RWPE2 (cell line): ENCODE results near the gene PPM1H.
"Not testable (repeated sequence)": the region's sequence is repeated elsewhere in the genome, so short reads cannot be mapped to it uniquely, and the experiment has no call there.

Experiments used
- ATAC-seq: fragments of 200-7000 bp; cut with Tn5 transposase; 3 replicates; pipeline ENCODE4 v1.9.1; 2021; ENCODE audit warnings: low read depth
- DNase-seq: peaks from one replicate; pipeline ENCODE4 v3.0.0-alpha.2; 2020; ENCODE audit warnings: low spot score
- H3K27ac ChIP-seq: fragments of 450-650 bp; 2 replicates; pipeline ENCODE4 v1.5.1; 2017; ENCODE audit warnings: mild to moderate bottlenecking; ENCODE audit not compliant: poor library complexity, severe bottlenecking
- H3K27me3 ChIP-seq: fragments of 250-450 bp; sonication (Bioruptor Pico); 2 replicates; pipeline ENCODE4 v1.5.1; 2021; ENCODE audit warnings: mild to moderate bottlenecking, moderate library complexity; ENCODE audit not compliant: insufficient read depth, poor library complexity, severe bottlenecking
- H3K36me3 ChIP-seq: fragments of 250-450 bp; sonication (Bioruptor Pico); 2 replicates; pipeline ENCODE4 v1.5.1; 2020; ENCODE audit warnings: low read depth, mild to moderate bottlenecking, moderate library complexity
- H3K4me1 ChIP-seq: fragments of 250-450 bp; sonication (Bioruptor Pico); 2 replicates; pipeline ENCODE4 v1.5.1; 2021; ENCODE audit warnings: mild to moderate bottlenecking, moderate library complexity; ENCODE audit not compliant: insufficient read depth, poor library complexity, severe bottlenecking
- H3K4me3 ChIP-seq: fragments of 250-450 bp; sonication (Bioruptor Pico); 2 replicates; pipeline ENCODE4 v1.5.1; 2021; ENCODE audit warnings: mild to moderate bottlenecking, moderate library complexity; ENCODE audit not compliant: severe bottlenecking
- H3K9me3 ChIP-seq: fragments of 250-450 bp; sonication (Bioruptor Pico); 2 replicates; pipeline ENCODE4 v1.5.1; 2021; ENCODE audit warnings: mild to moderate bottlenecking, moderate library complexity; ENCODE audit not compliant: severe bottlenecking
- CTCF ChIP-seq: fragments of 450-650 bp; IDR thresholded peaks from one replicate; pipeline ENCODE4 v1.5.1; 2017; ENCODE audit warnings: mild to moderate bottlenecking, moderate library complexity; ENCODE audit not compliant: poor library complexity, severe bottlenecking

Gene PPM1H

GRCh38 chr12:62966990-62967506 lies 32.1 kb upstream of the PPM1H start:
- no peaks in the 10 kb centered on the region for H3K4me1 ChIP-seq
- ATAC-seq (no peak), DNase-seq (no peak)
- H3K9me3 ChIP-seq = no peaks in the 10 kb centered on the region
- H3K27ac ChIP-seq = no peak overlapping the region
- H3K4me3 ChIP-seq = no peak overlapping the region
- TF ChIP-seq CTCF = no peak
- peaks cover 2% of the 10 kb centered on the region for H3K27me3 ChIP-seq
- H3K36me3 ChIP-seq = no peaks in the 10 kb centered on the region

- H3K9me3 ChIP-seq, H3K4me3 ChIP-seq, H3K36me3 ChIP-seq, H3K4me1 ChIP-seq, H3K27me3 ChIP-seq, DNase-seq, H3K27ac ChIP-seq: not testable (repeated sequence)
- peak; percentile 89 for ATAC-seq
Observed at GRCh38 chr12:62966446-62966989, 31.6 kb upstream of the PPM1H start.

GRCh38 chr12:62965700-62966099 lies 30.8 kb upstream of the PPM1H start:
- H3K4me3 ChIP-seq, H3K27me3 ChIP-seq, H3K4me1 ChIP-seq, H3K27ac ChIP-seq, DNase-seq, H3K9me3 ChIP-seq, ATAC-seq, H3K36me3 ChIP-seq: not testable (repeated sequence)

- H3K36me3 ChIP-seq, H3K4me3 ChIP-seq, H3K4me1 ChIP-seq, H3K27me3 ChIP-seq, H3K27ac ChIP-seq, DNase-seq, H3K9me3 ChIP-seq, ATAC-seq: not testable (repeated sequence)
Observed at GRCh38 chr12:62965242-62965641, 30.3 kb upstream of the PPM1H start.

- H3K27ac ChIP-seq = no peak overlapping the region
- H3K4me1 ChIP-seq = no peaks in the 10 kb centered on the region
- no peaks in the 10 kb centered on the region for H3K9me3 ChIP-seq
- peaks cover 3% of the 10 kb centered on the region for H3K27me3 ChIP-seq
- no peak for TF ChIP-seq CTCF
- ATAC-seq = no peak
- no peaks in the 10 kb centered on the region for H3K36me3 ChIP-seq
- no peak for DNase-seq
- no peak overlapping the region for H3K4me3 ChIP-seq
Observed at GRCh38 chr12:62963486-62964041, 28.6 kb upstream of the PPM1H start.

- Histone ChIP-seq H3K36me3 (no peaks in the 10 kb centered on the region), H3K27ac (no peak overlapping the region), H3K27me3 (peaks cover 9% of the 10 kb centered on the region), H3K9me3 (no peaks in the 10 kb centered on the region), H3K4me3 (no peak overlapping the region), H3K4me1 (no peaks in the 10 kb centered on the region)
- no peak for TF ChIP-seq CTCF
- no peak for DNase-seq
- ATAC-seq = no peak
Observed at GRCh38 chr12:62960324-62960723, 25.4 kb upstream of the PPM1H start.
